NCI-H1694 (cell line): ENCODE measurements around the gene CASZ1.

ENCODE experiments used
- DNase-seq: peaks from one replicate; lab custom pipeline; 2025; lab: John Stamatoyannopoulos, UW

The CASZ1 gene

DNA sequence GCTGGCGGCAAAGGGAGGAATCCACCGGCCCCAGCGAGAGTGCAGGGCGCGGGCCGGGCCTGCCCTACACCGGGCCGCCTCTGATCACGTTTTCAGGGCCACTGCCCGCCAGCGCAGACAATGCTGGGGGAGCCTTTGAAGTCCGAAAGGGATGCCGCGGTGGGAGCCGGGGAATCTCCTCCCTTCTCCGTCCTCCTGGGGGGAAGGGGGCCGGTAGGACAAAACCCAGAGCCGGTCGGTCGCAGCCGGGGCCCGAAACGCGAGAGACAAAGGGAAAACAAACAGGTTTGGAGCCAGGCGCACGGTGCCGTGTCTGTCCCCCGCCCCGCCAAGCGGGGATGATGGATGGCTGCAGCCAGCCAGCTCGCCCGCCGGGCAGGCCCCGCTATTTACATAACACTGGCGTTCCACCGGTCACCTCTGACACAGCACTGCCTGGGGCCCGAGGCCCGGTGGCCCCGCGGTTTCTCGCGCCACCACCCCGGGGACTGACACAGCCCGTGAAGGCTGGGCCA, 92.0 kb downstream of the CASZ1 start:
- DNase-seq: no peak

DNA sequence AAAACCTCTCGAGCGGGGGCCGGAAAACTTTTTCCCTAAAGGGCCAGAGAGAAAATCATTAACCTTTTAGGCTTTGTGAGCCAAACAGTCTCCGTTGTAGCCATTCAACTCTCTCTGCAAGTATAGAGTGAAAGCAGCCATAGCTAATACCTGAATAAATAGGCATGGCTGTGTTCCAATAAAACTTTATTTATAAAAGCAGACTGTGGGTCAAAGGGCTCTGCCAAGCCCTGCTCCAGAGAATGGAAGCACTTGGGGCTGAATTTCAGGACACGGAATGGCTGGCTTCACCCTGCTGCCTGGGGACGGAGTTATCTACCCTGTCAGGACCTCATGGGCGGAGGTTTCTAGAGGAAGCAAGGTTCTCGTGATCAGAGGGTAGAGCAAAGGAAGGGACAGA, 92.7 kb downstream of the CASZ1 start:
- DNase-seq: no peak

DNA sequence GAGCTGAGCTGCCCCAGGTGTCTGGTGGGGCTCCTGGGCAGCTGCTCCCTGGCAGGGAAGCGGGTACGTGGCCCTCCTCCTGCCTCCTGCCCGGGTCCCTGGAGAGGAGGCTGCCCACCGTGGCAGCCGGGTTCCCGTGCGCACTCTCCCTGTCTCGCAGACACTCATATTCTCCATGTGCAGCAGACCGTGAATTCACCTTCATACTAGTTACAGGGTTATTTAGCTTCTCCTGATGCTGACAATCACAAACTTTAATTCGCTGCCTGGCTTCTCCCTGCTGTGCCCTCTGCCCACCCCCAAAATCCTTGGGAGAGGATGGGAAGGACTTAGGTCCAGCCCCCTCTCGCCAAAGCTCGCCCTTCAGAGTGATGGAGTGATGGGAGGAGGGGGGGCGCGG, 95.3 kb downstream of the CASZ1 start:
- DNase-seq: no peak

DNA sequence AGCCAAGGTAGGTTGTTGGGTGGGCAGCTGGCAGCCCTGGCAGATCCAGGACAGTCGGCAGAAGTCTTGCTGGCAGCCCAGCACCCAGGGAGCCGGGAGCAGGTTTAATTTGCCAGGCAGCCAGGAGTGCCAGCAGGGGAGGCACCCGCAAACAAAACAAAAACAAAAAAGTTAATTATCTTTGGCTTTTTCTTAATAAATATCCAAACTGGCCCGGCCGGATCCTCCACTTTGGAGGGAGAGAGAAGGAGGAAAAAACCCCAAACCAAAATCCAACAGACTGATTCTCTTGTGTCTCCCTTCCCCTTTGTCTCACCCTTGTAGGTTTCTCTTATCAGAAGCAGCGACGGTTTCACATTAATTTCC, 97.0 kb downstream of the CASZ1 start:
- no peak for DNase-seq

DNA sequence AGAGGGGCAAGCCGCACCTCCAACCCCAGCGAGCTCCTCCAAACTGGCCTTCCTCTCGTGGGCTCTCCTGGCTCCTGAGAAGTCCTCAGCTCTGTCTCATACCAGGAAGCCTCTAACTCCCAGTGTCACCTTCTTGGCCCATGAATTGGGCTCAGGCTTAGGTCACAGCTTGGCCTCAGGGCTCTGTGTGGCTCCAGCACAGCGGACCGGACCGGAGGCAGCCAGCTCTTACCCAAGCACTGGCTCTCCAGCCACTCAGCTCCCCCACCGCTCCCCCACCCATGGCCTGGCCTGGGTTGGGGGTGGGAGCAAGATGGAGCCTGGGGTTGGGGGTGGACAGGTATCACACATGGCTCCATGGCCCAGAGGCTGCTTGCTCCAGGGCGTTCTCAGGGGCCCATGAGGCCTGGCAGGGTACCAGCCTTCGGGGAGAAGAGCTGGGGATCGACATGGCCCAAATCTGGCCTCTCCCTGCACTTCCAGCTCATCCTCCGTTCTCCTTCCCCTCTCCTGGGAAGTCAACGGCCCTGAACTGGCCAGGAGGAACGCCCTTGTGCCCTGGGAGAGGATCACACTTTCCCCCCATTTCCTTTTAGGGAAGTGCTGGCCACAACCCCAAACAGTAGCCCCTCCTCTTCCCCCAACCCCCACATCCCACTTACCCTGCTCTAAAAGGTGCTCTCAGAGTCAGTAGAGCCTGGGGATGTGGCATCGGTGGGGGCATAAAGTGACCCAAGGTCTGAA, 97.5 kb downstream of the CASZ1 start:
- no peak for DNase-seq

DNA sequence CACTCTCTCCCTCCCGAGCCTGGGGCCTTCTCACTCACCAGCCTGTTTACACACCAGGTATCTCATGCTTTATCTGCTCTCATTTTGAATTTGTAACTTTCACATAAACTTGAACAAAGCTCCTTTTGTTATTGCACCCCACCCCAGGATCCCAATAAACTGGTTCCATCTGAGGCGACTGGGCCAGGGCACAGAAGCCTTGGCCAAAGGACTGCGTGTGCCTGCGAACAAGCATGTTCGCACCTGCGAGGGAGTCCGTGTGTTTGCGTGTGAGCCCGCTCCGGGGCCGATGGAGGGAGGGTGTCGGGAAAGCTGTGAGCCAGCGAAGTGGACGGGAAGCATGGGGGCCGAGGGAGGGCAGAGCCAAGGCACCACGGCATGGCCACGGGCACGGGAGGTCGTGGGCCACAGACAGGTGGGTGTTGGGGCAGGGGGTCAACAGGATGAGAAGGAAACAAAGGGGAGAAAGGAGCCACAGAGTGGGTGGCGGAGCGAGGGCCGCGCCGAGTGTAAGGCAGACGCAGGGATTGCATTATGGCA, 98.8 kb downstream of the CASZ1 start:
- no peak for DNase-seq

DNA sequence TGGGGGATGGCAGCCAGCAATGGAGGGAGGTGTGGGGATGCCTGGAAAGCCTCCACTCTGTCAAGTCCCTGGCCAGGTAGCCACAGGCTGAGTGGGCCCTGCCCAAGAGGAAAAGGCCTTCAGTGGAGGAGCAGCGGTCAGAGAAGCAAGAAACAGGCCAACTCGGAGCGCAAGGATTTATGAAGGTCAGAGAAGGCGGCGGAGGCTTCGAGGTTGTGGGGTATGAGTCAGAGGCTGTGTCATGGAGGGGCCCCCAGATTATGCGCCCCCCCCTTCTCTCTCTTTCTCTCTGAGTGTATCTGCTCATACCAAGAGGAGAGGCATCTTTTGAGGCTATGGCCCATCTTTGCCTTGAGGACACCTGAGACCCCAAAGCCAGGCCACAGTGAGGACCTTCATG, 99.5 kb downstream of the CASZ1 start:
- no peak for DNase-seq

DNA sequence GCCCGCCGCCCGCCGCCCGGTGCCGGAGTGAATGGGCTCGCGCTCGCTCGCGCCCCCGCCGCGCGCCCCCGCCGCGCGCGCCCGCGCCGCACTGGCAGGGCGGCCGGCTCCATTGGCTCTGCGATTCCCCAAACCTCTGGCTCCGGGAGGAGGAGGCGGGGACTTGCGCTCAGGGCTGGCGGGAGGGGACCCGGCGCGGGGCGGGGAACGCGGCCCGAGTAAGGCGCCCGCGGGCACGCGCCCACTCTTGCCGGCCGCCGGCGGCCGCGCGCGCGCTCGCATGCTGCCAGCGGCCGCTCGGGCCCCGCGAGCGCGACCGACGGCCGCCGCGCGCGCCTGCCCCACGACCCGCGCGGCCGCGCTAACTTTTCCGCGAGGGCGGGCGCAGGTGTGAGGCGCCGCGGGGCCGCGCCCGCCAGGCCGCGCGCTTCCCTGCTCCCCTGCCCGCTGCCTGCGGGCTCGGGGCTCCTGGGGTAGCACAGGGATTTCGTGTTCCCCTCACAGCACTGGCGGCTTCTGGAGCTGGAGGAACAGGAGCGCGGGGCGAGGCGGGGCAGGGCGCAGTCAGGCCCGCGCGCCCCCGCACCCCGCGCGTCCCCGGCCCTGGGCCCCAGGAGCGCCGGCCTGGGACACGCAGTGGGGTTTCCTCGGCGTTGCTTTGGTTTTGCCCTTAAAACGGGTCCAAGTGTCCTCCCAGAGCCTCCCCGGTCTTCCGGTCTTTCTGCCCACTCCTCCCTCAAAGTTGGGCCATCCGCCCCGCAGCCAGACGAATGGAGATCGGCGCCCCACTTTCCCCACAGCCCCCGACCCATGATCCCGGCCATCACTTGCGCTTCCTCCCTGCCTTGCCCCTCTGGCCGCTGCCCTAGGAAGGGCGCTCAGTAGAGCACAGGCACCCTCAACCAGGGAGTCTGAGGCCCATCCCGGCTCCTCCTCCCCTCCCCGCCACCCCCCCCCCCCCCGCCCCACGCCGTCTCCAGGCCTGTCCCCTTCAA, 101.5 kb downstream of the CASZ1 start:
- DNase-seq: peak; percentile 27

DNA sequence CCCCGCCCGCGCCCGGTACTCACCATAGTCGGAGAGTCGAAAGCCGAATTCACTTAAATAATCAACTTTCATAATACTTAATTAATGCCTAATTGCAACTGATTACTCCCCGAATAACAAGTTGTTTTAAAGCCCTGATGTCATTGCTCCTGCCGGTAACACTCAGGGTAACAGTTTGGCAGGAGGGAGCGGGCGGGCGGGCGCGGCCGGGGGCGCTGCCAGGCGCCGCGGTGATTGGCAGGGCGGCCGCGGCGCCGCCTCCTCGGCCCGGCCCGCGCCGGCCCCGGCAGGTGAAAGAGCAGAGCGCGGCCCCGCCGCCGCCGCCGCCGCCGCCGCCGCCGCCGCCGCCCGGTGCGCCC, 102.2 kb downstream of the CASZ1 start:
- no peak for DNase-seq

DNA sequence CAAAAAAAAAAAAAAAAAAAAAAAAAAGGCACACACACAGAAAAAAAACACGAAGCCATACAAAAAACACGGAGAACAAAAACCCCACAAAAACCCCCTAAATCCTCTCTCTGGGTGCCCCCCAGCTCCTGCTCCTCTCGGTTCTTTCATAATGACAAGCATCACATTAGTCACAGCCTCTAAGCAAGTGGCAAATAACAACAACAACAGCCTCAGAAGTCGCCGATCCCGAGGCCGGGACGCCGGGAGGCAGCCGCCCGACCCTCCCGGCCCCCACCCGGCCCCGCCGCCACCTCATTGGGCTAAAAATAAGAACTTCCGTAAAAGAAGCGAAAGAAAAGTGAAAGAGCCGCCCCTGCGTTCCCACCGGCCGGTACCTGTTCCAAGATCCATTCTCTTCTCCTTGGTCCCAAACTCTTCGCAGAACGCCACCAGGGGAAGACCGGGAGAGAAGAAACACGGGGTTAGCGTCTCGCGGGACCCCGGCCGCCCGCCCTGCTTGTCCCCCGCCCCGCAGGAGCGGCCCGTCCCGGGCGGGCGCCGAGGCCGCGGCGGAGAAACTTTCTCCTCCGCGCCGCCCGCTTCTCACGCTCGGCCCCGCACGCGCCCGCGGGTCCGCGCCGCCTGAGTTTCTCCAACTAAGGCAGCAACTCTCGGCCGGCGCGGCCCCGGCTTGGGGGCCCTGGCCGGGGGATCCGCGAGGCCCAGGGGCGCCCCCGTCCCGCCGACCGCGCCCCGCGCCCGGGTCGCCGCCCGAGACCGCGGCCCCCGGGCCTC, 102.8 kb downstream of the CASZ1 start:
- no peak for DNase-seq

DNA sequence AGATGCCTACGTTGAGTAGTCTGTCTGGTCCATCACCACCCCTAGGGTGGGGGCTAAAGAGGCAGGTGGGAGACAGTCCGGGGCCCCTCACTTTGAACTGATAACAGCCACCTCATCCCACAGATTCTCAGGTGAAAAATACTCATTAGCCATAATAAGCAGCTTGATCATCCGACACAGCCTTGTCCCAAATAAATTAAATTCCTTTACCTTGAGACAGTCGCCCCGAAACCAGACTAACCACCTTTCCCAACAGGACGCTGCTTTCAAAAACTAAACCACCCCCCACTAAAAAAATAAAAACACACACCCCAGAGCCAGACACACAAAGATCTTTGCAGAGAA, 103.3 kb downstream of the CASZ1 start:
- DNase-seq: no peak

DNA sequence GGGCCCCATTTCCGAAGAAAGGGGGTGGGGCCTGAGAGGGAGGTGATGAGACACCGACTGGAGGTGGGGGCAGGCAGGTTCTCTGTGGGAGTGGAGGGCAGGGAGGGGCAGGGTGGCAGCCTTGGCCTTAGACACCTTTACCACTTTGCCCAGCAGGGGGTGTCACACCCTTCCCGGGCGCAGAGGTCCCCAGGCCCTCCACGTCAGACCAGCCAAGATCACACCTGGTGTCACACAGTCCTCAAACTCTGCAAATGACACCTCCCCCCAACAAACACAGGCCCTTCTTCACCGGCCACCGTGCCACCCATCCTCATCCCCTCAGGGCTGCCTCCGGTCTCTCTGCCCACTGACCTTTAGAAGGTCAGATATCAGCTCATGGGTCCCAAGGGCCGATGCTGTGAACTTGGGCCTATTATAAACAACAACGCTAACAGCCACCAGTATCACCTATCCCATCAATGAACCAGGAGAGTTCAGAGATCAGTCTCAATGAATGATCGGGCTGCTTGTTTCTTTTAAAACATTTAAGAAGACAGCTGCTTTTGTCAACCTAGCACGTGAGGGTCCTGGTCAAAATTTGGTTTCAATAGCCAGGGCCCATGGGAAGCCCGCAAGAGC, 103.9 kb downstream of the CASZ1 start:
- no peak for DNase-seq

DNA sequence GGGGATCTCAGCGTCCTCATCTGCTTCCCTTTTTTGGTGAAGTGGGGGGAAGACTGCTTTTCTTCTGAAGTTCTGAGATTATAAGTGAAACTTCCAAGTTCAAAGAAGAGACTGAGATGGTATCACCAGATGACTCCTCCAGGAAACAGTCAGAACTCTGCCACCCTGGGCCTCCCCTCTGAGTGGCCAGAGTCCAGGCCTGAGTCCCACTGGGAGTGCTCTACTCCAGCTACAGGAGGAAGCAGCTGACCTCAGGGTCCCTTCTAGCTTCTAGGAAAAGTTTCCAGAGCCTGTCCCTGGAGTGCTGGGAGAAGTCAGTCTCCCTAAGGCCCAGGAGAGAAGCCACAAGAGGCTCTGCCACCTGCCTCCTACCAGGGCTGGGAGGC, 104.7 kb downstream of the CASZ1 start:
- DNase-seq: no peak

DNA sequence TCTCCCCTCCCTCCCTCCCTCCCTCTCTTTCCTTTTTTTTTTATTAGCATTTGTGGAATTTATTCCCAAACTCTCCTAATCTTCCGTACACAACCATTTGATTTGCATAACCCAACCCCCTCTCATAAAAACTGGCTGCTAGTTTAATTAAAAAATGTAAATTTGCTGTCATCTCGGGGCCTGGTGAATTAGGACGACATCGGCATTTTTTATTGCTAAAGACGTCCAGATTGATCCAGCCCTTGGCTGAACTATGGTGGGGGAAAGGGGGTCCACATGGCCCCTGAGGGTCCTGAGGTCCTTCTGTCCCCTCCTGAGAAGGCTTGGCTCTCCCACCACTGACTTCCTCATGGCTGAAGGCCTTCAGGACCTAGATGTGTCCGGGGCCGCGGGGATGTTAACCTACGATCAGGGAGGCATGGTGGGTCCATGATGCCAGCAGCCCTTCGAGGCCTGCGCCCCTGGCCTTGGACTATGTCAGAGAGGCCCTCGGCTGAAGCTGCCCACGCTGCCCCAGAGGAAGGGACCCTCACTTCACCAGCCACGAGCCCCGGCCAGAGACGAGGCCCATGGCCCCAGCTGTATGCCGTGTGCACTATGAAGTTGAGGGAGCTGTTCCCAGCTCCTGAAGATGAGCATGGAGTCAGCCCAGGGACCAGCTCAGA, 105.2 kb downstream of the CASZ1 start:
- no peak for DNase-seq

DNA sequence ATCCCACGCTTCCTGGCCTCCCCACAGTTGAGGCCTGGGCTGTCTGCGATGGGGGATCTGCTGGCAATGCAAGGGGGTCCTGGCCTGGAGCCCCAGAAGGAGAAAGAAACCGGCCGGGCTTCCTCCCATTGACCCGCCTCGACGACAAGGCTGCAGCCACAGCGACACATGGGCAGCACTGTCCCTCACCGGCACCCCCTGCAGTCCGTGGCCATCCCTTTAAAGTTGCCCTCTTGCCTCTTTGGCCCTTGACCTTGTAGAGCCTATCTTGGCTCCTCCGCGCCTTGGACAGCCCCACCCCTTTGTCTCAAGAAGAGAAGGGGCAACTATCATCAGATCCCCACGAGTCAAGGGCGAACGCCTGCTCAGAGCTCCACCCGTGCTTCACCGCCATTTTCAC, 106.0 kb downstream of the CASZ1 start:
- DNase-seq: no peak

DNA sequence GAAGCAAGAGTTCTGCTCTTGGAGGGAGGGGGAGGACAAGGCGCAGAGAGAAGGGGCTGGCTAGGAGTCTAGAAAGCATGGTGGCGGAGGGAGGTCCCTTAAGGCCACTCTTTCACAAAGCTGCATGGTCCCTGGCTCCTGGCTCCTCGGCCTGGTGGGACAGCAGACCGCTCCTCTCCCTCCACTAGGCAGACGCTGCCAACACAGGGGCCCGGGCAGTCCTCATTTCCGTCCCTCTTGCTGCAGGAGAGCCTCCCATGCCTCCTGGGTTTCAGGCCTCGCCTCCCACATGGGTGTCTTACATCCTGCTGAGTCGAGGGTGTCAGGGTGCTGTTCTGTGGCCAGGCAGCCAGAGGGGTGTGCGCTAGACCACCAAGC, 108.0 kb downstream of the CASZ1 start:
- DNase-seq: no peak

DNA sequence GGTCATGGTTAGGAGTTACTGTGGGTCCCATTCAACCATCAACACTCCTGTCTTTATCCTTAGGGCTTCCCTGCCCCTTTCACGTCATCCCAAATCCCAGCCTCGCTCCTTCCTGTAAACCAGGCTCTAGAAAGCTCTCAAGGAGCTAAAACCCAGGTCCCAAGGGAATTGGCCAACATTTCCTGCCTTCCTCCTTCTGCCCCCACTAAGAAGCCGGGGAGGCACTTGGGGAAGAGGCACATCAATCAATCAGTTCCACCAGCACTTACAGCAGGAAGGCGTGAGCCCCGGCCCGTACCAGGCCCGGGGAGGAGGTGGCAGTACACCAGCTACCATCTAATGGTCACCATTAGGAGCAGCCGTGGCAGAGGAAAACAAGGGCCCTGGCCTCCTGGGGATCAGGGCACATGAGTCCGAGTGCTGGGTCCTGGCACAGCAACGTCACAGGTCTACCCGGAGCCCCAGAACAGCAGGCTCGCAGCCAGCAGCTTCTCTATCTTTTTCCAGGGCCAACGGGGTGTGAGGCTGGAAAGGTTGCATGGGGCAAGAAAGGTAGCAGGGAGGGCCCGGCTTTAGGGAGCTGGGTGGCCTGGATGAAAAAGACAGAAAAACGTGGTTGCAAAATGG, 108.6 kb downstream of the CASZ1 start:
- DNase-seq: no peak

DNA sequence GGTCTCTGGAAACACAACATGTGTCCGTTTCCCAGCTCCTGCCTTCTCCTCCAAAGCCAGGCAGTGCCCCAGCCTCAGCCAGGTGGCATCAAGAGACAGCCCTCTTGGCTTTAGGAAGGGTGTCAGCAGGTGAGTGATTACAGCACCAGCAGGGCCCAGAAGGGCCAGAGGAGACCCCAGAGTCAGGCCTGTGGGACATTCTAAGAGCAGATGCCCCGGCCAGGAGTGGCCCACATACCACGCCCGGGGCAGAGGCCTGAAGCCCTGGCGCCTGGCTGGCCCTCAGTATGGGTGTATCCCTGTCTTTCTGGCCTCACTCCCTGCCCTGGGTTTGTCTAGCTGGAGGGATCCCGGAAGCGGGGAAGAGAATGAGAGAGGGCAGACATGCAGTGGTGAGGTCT, 109.2 kb downstream of the CASZ1 start:
- DNase-seq: no peak

DNA sequence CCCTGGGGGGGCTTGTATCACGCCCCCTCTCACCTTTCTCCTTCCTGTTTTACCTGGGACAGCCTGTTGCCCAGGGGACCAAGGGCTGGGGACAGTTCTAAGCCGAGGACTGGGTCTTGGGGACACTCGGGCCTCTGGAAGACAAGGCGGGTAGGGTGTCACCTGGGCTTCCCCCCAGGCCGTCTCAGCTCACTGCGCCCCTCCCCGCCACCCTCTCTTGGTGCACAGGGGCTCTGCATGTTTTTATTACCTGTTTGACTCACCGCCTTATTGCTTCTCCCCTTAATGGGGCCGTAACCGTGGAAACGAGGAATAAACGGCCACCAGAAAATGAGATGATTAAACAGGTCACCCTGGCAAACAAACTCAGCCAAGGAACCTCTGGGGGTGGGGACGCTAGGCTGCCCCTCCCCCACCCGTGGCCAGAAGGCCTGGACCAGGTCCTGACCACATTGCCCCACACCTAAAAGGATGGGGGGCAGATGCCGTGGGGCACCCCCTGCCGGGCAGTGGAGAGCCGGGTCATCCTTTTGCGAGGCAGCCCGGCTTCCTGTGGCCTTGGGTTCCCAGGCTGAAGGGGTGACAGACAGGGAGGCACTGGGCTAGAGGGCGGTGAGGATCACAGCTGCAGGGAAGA, 109.9 kb downstream of the CASZ1 start:
- DNase-seq: no peak

DNA sequence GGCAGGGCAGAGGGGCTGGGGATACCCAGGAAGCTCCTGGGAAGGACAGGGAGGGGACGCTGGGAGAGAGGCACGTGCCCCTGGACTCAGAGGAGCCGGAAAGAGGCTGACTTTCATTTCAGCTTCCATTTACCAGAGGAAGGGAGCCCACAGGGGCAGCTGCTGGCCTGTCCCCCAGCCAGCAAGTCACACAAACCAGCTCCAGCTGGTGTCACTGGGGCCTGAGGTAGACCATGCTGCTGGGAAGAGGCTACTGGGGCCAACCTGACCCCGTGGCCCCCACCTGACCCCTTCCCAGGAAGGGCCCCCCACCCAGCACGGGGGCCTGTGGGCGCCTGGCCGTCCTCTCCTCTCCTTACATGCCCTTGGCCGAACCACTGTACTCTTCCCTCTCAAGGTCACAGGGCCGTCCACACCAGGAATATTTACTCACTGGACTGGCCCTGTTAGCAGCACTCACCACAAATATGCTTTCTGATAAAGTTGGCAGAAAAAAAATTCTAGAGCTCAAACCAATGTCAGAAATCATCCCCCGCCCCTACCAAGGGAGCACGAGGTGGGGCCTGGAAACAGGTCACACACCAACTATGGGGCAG, 110.5 kb downstream of the CASZ1 start:
- DNase-seq: no peak
